Measurements from ENCODE around the gene MARK4.

Gene MARK4

DNA sequence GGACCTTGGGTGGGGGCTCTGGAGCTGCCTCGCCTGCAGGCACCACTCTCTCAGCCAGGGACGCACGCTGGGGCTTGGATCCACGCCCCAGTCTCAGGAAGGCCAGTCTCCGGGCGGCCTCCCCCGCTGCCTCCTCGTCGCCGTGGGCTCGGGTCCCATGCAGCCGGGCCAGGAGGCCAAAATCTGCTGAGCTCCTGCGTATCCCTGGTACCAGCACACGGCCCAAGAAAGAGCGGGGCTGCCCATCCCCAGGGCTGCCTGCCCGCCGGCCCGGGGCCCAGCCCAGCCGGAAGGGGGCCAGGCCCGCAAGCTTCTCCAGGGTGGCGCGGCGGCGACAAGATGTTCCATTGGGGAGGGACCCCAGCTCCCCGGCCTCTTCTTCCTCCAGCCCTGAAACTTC lies 12.5 kb upstream of the MARK4 start:
- DNase-seq (ENCODE audit: low spot score) = no peak
- TF ChIP-seq, protein P1, sequence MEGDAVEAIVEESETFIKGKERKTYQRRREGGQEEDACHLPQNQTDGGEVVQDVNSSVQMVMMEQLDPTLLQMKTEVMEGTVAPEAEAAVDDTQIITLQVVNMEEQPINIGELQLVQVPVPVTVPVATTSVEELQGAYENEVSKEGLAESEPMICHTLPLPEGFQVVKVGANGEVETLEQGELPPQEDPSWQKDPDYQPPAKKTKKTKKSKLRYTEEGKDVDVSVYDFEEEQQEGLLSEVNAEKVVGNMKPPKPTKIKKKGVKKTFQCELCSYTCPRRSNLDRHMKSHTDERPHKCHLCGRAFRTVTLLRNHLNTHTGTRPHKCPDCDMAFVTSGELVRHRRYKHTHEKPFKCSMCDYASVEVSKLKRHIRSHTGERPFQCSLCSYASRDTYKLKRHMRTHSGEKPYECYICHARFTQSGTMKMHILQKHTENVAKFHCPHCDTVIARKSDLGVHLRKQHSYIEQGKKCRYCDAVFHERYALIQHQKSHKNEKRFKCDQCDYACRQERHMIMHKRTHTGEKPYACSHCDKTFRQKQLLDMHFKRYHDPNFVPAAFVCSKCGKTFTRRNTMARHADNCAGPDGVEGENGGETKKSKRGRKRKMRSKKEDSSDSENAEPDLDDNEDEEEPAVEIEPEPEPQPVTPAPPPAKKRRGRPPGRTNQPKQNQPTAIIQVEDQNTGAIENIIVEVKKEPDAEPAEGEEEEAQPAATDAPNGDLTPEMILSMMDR (IDR thresholded peaks at IDR 0.05; ENCODE audit: extremely low read depth, insufficient read depth, missing control alignments) = no peak
- in situ Hi-C loops (cut with MboI; ENCODE audit: low pct_unique_long_range_greater_than_20kb, low sequenced_read_pairs, unreplicated experiment) = no loop called here

DNA sequence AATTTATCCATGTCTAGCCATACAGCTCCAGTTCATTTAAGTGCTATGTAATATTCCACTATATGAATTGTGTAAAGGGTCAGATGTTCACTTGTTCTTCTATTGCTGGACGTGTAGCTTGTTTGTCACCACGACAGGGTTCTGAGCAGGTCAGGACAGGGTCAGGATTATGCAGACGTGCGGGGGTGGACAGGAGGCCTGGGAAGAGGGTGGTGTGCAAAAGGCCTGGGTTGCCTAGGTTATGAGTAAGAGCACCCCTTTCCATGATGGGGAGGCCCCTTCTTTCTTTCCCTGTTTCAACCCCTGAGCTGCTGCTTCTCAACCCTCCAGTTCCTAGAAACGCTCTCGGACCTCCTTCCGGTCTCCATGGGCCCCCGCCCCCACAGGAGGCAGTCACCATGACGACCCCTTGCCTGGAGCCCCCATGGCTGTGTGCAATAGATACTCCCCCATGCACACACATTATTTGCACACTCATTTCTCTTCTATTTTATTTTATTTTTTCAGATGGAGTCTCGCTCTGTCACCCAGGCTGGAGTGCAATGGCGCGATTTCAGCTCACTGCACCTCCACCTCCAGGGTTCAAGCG lies 7.8 kb upstream of the MARK4 start:
- in situ Hi-C loops (cut with MboI; ENCODE audit: low pct_unique_long_range_greater_than_20kb, low sequenced_read_pairs, unreplicated experiment) = no loop called here
- TF ChIP-seq, protein P1 (IDR thresholded peaks at IDR 0.05; ENCODE audit: extremely low read depth, insufficient read depth, missing control alignments) = no peak
- no peak for DNase-seq (ENCODE audit: low spot score)

DNA sequence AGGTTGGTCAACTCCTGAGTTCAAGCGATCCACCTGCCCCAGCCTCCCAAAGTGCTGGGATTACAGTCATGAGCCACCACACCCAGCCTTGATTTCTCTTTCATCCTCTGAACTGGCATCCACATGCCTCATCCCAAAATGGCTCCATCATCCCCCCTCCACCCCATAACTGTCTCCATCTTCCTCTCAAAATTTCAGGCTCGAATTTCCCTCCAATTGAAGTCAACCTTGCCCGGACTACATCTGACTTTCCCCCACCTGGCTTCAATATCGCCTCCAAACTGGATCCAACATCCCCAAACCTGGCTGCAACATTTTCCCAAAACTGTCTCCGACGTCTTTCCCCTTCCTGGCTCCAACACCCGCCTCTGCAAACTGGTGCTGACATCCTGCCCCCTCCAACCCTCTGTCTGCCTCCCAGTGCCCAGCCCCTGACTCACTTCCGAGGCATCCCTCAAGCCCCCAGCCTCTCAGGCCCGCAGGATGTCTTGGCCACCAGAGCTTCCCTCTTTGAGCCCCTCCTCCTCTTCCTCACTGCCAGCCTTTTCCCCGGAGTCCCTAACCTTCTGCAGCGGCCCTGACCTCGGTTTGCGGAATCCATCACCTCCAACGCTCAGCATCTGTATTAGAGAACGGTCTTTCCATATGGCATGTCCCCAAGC lies 6.8 kb upstream of the MARK4 start:
- DNase-seq (ENCODE audit: low spot score) = no peak
- TF ChIP-seq, protein P1 (IDR thresholded peaks at IDR 0.05; ENCODE audit: extremely low read depth, insufficient read depth, missing control alignments) = no peak

DNA sequence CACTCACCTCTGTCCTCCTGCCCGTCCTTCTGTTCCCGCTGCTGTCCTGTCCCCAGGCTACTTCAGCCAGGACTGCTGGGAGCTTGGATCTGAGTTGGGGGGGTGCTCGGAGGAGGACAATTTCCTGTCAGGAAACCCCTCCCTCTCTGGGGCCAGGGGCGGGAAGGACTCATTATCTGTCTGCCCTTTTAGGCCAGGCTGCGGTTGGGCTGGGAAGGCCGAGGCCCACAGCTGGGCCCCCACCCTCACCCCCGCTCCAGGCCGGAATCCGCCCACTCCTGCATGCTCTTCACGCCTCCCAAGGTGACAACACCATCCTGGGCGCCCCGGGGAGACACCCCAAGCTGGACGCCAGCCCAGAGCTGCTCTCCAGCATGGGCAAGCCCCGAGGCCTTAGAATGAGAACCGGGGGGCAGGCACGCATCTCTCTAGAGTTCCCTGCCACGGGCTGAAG lies 5.7 kb upstream of the MARK4 start, which contains the start of gene EXOC3L2:
EXOC3L2 (minus strand) TSS at position 74 of the 454 bp plus-strand sequence. CDS start 6,362 bp downstream, outside the sequence.
- in situ Hi-C loops (cut with MboI; ENCODE audit: low pct_unique_long_range_greater_than_20kb, low sequenced_read_pairs, unreplicated experiment) = no loop called here
- no peak for DNase-seq (ENCODE audit: low spot score)
- TF ChIP-seq, protein P1 (IDR thresholded peaks at IDR 0.05; ENCODE audit: extremely low read depth, insufficient read depth, missing control alignments) = no peak

More for the DNA sequence above, 6.8 kb upstream of the MARK4 start:
- in situ Hi-C loops (cut with MboI; ENCODE audit: low pct_unique_long_range_greater_than_20kb, low sequenced_read_pairs, unreplicated experiment) = no loop called here

DNA sequence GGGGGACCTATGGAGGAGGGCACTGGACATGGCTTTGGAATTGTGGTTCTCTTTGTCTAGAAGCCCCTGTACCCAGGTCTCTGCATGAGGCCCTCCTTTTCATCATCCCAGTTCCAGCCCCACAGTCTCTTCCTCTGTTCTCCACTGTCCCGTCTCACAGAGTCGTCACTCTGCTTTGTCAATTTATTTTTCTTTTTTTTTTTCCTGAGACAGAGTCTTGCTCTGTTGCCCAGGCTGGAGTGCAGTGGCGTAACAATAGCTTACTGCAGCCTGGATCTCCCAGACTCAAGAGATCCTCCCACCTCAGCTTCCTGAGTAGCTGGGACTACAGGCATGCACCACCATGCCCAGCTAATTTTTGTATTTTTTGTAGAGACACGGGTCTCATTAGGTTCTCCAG lies 5.2 kb upstream of the MARK4 start:
- TF ChIP-seq, protein P1 (IDR thresholded peaks at IDR 0.05; ENCODE audit: extremely low read depth, insufficient read depth, missing control alignments) = no peak
- in situ Hi-C loops (cut with MboI; ENCODE audit: low pct_unique_long_range_greater_than_20kb, low sequenced_read_pairs, unreplicated experiment) = no loop called here
- no peak for DNase-seq (ENCODE audit: low spot score)

DNA sequence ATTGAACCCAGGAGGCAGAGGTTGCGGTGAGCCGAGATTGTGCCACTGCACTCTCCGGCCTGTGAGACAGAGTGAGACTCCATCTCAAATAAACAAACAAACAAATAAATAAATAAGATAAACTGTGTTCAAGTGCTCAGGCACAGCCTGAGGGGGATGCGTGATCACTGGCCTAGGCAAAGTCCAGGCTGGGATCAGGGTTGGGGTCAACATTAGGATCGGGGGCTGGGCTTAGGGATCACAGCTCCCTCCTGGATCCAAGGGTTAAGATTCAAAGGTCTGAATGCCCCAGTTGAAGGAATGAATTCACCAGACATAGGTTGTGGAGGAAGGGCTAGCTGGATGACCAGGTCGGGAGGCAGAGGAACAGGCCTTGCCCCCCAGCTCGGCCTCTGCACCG lies 3.9 kb upstream of the MARK4 start:
- in situ Hi-C loops (cut with MboI; ENCODE audit: low pct_unique_long_range_greater_than_20kb, low sequenced_read_pairs, unreplicated experiment) = no loop called here
- DNase-seq (ENCODE audit: low spot score) = no peak
- TF ChIP-seq, protein P1 (IDR thresholded peaks at IDR 0.05; ENCODE audit: extremely low read depth, insufficient read depth, missing control alignments) = no peak

Data from GM13977 (cell line).